NCI-H774 (cell line): ENCODE results near the gene ANKS1B.
"Not testable (repeated sequence)": the region's sequence is repeated elsewhere in the genome, so short reads cannot be mapped to it uniquely, and the experiment has no call there.

Source experiments
- DNase-seq: peaks from one replicate; lab custom pipeline; 2025; lab: John Stamatoyannopoulos, UW

Gene ANKS1B

DNA sequence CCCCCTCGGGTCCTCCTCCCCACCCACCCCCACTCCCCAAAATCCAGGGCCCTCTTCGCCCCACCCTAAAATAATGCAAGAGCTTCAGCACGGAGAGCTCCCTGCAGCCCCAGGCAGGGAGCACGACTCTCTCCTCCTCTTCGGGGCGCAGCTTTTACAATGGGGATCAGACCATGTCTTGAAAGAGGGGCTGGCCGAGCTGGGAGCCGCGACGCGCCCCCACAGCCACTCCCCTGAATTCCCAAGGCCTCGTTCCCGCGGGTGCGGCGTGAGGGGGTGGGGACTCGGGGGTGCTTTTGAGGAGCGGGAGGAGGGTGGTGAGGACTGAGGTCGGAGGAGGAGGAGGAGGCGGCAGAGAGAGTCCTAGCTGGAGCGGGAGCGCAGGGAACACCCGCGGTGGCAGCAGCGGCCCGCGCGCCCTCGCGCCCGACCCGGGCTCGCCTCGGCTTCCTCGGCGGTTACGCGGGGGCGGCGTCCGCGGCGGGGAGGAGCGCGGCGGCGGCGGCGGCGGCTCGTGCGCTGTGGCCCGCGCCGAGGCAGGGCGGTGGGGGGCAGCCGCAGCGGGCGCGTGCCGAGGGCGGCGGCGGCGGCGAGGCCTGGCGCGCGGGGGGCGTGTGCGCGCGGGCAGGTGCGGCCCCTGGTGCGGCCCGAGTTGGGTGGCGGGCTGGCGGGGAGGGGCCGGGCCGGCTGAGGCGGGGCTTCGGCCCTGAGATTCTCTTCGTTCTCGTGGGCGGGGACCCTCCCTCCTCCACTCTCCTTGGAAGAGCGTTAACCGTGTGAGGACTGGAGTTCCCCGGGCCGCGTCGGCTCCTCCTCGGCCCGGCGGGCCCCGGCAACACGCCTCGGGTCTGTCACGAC is at the start of gene ANKS1B:
Gene ANKS1B (minus strand): TSS at position 666 of the 858 bp plus-strand sequence. CDS start 699 bp downstream, outside the sequence.
- peak; percentile 79 for DNase-seq

DNA sequence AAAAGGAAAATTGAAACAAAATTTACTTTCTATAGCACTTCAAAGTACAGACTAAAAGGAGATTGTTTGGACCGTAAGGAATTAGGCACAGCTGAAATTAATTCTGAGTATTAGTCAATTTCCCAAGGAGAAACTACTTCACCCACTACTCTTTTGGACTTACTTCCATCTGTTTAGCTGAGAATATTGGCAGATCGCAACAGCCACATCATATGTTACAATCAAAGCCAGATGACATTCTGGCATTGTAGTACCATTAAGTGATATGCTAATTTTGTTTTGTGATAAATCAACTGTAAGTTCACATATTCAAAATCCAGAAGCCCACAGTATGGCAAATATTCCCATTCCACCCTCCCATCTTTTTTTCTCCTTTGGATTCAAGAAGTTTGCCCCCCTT is 47.1 kb upstream of the ANKS1B start:
- DNase-seq, result no peak

DNA sequence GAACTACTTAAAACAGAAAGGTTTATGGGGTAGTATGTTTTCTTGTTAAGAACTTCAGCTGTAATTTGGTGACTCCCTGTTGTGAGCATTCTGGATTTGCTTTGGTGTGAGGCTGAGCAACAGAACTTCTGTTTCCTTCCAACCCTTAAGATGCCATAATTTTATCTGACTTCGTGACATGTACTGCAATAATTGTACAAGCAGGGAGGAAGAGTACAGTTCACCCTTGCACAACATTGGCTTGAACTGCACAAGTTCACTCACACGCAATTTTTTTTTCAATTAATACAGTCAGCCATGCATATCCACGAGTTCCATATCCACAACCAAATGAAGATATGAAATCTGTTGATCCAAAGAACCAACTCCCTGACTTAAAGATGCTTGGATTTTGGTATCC is 42.9 kb upstream of the ANKS1B start:
- no peak for DNase-seq

DNA sequence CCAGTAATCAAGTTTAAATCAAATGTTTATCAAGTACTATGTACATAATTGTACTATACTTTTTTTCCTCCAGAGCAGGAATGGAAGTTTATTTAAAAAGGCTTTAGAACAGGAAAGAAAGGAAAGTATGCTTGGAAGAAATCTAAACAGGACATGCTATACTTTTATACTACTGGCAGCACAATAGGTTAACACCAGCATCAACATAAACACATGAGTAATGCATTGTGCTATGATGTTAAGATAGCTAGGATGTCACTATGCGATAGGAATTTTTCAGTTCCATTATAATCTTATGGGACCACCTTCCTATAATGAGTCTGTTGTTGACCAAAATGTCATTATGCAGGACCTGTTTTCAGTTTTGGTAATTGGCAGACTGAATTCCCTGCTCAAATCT is 41.5 kb upstream of the ANKS1B start:
- no peak for DNase-seq

DNA sequence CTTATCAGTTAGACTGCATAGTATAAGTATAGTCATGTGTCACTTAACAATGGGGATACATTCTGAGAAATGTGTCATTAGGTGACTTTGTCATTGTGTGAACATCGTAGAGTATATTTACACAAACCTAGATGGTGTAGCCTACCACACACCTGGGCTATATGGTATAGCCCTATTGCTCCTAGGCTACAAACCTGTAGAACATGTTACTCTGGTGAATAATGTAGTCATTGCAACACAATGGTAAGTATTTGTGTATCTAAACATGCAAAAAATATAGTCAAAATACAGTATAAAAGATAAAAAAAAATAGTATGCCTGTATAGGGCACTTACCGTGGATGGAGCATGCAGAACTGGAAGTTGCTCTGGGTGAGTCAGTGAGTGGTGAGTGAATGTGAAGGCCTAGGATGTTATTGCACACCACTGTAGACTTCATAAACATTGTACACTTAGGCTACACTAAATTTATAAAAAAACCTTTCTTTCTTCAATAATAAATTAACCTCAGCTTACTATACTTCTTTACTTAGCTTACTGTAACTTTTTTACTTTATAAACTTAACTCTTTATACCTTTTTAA is 40.3 kb upstream of the ANKS1B start:
- DNase-seq, result peak; percentile 23

DNA sequence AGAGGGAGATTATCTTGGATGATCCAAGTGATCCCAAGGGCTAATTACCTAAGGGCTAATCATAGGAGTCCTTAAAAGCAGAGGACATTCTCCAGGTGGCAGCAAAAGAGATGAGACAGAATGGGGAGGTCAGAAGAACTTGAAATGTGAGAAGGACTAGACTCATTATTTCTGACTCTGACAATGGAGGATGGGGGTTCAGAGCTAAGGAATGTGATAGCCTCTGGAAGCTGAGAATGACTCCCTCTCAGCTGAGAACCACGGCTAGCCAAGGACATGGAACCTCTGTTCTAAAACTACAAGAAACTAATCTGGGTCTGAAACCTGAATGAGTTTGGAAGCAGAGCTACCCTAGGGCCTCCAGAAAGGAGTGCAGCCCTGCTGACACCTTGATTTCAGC is 35.6 kb upstream of the ANKS1B start:
- no peak for DNase-seq

DNA sequence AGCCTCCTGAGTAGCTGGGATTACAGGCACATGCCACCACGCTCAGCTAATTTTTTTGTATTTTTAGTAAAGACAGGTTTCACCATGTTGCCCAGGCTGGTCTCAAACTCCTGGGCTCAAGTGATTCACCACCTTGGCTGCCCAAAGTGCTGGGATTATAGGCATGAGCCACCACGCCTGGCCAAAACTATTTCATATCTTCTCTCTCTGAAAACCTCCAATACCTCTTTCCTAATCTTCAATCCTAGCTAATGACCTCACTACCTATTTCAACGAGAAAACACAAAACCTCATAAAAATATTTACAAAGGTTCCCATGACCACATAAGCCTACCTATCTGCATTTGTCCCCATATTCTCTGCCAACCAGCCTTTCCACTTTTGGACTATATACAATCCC is 32.3 kb upstream of the ANKS1B start:
- no peak for DNase-seq

DNA sequence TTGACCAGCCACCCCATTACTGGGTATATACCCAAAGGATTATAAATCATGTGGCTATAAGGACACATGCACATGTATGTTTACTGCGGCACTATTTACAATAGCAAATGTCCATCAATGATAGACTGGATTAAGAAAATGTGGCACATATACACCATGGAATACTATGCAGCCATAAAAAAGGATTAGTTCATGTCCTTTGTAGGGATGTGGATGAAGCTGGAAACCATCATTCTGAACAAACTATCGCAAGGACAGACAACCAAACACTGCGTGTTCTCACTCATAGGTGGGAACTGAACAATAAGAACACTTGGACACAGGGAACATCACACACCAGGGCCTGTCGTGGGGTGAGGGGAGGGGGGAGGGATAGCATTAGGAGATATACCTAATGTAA is 31.6 kb upstream of the ANKS1B start:
- not testable (repeated sequence) for DNase-seq

DNA sequence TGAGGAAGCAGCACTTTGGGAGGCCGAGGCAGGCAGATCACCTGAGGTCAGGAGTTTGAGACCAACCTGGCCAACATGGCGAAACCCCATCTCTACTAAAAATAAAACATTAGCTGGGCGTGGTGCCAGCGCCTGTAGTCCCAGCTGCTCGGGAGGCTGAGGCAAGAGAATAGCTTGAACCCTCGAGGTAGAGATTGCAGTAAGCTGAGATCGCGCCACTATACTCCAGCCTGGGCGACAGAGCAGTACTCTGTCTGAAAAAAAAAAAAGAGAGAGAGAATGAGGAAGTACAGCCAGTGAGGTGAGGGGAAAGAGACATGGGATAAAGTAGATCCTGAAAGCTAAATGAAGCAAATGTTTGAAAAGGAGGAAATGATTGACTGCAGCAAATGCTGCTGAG is 21.1 kb upstream of the ANKS1B start:
- DNase-seq, result not testable (repeated sequence)

DNA sequence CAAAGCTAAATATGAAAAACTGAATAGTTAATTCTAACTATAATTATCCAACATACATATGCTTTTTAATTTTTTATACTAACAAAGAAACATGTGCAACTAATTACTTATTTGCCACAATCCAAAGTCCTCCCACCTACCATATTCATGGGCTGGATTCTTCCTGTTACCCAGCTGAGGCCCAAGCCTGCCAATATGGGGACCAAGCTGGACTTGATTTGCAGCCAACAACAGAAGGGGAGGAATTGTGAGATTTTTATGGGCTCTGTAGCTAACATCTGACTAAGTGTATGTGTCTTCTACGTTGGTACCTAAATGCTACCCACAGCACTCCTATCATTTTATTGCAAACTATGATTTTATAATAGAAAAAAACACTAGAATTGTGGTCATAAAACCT is 13.1 kb upstream of the ANKS1B start:
- no peak for DNase-seq

DNA sequence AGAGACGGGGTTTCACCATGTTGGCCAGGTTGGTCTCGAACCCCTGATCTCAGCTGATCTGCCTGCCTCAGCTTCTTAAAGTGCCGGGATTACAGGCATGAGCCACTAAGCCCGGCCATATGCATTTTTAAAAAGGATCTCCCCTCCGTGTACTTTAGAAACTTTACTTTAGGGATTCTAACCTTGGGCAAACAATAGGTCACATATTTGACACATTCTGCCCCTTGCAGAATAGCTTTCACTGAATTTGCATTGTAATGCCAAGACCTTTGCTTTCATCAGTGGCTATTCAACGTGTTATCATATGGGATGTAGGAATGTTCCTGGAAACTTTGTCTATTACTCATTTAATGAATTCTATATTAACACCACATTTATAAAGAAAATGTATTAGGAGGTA is 11.4 kb upstream of the ANKS1B start:
- DNase-seq, result no peak

DNA sequence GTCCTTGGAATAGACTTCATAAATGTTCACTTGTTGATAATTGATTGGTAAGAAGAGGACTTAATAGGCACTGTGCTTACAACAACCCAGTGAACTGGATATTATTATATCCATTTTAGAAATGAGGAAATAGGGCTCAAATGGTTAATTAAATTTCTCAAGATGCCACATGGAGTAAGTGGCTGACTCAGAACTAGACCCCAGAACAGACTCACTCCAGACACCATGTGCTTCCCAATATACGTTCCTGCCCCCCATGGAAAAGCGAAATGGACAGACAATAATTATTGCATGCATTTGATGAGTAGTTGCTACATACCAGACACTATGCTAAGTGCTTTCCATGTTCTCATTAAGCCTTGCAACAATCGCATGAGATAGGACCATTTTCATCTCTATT is 895 bp upstream of the ANKS1B start:
- DNase-seq, result no peak

DNA sequence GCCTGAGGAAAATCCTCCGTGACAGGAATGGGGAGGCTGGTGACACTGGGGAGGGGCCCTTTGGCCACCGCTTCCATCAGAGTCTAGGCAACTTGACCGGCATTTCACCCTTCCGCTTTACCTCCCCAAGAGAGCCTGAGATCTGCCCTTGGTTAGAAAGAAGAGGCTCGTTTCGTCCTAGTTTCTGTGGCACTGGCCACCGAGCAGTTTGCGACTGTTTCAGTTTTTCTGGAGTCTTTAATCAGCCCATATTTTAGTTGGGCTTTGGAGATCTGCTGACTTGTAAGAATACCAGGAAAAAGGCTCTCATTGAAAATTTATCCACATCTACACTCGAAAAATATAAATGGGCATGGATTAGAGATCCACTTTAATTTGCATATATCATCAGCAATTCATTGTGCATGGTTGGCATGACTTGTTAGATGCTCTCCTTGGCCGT is 414 bp upstream of the ANKS1B start:
- no peak for DNase-seq

DNA sequence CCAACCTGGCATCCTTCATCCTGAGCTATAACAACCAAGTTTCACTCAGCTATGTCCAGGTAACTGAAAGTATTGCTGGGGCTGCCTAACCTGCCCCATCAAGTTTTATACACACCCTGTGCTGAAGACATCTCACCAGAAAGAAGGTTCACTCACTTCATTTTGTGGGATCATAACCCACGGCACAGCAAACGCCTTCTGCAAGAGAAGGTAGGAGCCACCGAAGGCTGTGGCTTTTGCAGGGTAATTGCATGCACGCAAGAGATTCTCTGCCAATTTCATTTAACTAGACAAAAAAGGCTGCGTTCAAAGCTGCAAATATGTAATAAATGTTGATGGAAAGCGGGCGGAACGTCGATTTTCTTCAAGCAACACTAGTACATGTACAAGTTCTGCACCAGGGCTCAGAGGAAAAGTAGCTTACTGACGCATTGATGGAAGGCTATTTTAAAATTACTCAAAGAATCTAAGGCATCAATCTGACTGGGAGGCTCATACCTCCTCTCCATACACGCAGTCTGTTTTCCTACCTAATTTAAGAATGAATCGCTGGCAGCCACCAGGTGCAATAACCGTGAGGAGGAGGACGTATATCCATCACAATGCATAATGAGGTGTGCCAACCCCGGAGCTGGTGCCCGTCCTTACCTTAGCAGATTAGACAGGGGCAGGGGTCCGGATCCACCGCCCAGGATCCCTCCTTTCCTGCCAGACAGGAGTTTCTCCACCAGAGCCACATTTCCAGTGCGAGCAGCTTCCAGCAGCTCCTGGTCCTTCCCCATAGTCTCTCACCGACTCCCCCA is 1.1 kb downstream of the ANKS1B start:
- peak; percentile 7 for DNase-seq

DNA sequence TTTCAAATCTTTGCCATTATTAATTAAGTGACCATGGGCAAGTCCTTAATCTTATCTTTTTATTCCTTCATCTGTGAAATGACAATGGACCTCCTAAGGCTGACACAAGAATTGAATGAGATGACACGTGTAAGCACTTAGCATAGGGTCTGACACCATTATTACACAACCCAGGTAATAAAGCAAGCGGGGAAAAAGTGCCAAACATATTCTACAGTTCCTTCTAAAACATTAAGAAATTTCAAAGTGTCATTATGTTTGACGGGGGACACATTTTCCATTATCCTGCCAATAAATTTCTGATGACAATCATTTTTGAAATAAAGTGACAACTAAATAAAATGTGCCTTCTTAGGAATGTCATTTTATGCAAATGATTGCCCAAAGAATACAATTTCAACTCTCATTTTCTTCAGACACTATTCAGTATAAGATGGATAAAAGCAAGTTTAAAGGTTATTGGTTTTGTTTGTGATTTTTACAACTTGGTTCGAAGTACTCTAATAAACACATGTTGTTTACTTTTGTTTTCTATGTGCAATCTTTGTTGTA is 3.0 kb downstream of the ANKS1B start:
- DNase-seq, result no peak

DNA sequence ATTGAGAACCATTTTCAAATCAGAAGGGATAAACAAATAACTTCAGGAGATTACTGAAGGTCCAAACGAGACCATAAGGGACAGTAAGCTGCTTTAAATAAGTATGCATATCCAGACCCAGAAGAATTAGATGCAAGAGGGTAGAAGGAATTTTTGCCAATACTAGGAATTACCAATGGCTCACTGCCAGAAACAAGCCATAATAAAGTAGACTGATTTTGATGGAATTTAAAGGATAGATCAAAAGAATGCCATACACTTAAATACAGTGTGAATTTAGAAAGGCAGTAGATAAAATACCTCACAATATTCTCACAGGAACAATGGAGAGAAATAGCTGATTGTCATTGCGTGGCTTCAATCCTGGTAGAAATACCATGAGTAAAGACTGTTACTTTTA is 5.3 kb downstream of the ANKS1B start:
- DNase-seq, result no peak

DNA sequence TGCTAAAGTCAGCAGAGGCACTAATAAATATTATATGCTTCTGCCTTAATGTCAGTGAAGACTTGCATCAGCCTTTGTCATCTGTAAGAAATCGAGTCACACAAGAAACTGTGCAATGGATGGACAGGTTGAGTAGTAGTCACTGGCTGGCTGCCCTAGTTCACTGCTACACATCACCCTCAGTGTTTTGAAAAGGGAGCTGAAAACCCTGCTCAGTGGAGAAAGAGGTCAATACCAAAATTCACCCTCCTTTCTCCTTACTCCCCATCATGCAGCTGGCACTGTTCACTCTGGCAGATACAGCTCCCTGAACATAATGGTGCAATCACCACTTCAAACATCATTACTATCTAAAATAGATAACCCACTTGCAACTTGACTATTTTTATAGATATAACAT is 6.6 kb downstream of the ANKS1B start:
- DNase-seq, result no peak

DNA sequence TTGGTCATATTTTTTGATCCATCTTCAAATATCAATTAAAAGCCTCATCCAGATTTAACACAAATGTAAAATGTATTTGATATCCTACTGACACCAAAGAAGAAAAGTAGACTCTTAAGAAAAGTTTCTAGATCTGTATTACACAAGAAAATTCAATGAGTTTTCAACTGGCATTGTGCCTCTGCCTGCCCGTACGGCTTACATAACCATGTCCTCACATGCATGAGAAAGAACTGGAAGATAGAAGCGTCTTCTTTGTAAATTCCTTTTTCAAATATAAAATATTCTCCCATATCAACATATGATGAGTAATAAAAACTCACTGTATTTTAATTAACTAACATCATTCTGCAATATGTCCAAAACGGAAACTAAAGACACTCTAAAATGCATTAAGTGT is 7.2 kb downstream of the ANKS1B start:
- no peak for DNase-seq

DNA sequence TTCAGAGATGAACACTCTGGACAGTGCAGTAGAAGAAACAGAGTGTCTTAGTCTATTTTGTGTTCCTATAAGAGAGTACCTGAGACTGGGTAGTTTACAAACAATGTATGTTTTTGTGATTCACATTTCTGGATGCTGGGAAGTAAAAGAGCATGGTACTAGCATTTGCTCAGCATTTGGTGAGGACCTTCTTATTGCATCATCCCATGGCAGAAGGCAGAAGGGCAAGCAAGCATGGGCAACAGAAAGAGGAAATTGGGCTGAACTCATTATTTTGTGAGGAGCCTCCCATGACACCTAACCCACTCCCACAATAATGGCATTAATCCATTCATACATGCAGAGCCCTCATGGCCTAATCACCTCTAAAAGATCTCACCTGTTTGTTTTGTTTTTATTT is 8.0 kb downstream of the ANKS1B start:
- no peak for DNase-seq

DNA sequence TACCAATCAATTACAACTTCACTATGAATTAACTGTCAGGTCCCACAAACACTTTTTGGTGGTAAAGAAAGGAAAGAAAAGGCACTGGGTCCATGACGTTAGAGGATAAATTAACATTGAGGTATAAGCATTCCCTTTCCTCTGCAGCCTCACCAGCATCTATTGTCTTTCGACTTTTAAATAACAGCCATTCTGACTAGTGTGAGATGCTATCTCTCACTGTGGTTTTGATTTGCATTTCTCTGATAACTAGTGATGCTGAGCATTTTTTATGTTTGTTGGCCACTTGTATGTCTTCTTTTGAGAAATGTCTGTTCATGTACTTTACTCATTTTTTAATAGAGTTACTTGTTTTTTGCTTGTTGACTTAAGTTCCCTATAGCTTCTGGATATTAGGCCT is 9.4 kb downstream of the ANKS1B start:
- no peak for DNase-seq

DNA sequence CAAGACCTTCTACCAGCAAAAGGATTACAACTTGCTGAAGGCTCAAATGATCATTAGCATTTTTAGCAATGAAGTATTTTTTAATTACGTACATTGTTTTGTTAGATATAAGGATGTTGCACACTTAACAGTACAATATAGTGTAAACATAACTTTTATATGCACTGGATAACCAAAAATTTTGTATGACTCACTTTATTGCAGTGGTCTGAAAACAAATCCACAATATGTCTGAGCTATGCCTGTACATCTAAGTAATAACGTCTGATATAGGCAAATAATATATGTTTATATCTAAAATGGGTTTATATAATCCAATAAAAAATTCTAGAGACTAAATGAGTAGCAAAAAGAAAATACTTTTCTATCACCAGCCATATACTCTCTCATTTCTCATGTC is 10.6 kb downstream of the ANKS1B start:
- no peak for DNase-seq

DNA sequence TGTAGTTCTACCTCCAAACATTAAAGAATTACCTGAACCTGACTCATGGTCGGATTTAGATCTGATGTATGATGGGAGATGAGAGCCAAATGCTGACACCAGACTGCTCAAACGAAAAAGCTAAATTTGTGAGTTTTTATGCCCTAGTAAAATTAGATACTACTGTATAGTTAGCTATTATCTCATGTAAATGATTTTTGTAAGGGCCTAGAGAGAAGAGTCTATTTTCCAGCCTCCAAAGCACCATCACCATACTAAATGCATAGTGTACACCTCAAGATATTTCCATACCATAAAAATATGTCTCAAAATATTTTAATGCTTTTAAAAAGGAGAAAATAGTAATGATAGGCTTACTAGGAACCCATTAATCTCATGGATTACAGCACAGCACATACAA is 18.3 kb downstream of the ANKS1B start:
- DNase-seq, result no peak

DNA sequence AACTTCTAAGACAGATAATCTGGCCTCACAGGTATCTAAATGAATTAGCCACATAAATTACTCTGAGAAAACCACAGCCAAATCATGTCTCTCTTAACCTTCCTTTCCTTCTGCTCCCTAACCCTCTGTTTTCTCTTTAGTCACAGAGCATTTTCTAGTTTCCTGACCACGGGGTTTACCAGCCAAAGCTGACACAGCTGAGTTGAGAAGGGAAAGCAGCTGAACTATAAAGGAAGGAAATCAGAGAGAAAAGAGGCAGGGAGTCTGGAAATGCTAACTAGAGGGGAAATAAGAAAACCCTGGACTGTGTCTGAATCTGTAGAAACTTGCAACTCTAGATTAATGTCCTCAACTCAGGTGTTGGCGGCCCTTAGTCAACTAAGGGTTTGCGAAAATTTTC is 24.4 kb downstream of the ANKS1B start:
- no peak for DNase-seq
